HG03469 (cell line): Measurements from ENCODE around the gene DYNC2LI1.

Experiments
- ATAC-seq: cut with Tn5 transposase; IDR thresholded peaks from one replicate; pipeline ENCODE4 v1.9.1; 2021; ENCODE audit warnings: mild to moderate bottlenecking, moderate library complexity, moderate number of reproducible peaks; ENCODE audit not compliant: unreplicated experiment

Gene DYNC2LI1

DNA sequence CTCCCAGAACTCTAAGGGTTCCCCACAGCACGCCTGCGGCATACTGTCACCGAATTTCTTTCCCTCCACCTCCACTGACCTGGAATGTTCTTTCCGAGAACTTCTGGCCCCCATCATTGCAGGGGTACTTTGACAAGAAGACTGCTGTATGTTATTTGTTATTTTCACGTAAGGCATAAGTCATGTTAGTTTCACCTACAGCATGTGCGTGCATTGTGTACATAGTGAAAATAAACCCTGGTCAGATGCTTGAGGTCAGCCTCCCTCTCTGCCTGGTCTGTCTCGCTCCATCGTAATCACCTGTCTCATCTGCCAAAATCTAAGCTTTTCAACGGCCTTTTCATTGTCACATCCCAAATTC, 69.0 kb downstream of the DYNC2LI1 start:
- no peak for ATAC-seq

DNA sequence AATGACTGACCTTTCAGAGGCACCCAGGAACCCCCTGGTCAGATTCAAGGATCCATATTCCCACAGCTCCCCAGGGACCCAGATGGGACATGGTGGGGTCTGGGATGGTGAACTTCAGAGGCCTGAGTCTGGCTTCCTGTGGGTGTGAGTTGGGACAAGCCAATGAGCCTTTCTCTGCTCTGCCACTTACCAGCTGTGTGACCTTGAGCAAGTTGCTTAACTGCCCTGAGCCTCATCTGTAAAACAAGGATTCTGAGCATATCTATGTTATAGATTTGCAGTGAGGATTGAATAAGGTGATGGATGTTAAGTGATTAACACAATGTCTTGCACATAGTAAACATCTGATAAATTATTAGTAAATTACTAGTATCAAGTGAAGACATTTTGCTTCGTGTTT, 71.3 kb downstream of the DYNC2LI1 start:
- no peak for ATAC-seq

DNA sequence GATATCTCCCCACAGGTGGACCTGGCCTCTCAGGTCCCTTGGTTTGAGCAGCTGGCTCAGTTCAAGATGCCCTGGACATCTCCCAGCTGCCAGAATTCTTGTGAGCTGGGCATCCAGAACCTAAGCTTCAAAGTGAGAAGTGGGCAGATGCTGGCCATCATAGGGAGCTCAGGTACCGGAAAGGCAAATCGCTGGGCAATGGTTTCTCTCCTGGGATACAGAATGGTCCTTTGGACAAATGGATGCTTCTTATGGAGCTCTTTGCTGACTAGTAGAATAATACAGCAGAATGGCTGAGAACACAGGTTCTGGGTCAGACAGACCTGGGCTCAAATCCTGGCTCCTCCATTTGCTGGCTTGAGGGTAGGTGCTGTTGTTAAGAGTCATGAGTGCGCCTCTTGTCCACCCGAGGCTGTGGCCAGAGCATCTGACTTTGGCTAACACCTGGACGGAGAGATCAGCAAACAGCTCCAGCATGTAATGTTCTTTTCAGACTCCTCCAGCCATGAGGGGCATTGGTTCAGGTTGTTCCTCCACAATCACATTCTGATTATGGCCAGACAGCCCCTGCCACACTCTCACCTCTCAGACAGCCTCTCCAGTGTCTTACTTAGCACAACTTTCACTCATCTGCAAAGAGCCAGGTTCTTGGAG, 72.4 kb downstream of the DYNC2LI1 start:
- ATAC-seq, result no peak

DNA sequence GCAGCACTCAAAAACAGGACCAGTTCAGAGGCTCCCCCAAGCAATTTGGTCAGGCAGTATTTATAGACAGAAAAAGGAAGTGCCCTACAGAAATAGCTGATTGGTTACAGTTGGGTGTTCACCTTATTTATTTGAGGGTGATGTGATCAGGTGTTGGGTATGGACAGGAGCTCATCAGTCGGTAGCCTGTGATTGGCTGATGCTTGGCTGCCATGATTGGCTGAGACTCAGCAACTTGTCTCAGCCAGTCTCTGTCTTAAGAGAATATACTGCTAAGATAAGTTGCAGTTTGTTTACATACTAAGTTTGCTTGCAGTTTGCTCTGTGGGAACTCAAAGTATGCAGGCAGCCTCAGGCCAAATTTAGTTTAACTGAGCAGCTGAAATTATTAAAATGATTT, 74.4 kb downstream of the DYNC2LI1 start:
- ATAC-seq, result no peak

DNA sequence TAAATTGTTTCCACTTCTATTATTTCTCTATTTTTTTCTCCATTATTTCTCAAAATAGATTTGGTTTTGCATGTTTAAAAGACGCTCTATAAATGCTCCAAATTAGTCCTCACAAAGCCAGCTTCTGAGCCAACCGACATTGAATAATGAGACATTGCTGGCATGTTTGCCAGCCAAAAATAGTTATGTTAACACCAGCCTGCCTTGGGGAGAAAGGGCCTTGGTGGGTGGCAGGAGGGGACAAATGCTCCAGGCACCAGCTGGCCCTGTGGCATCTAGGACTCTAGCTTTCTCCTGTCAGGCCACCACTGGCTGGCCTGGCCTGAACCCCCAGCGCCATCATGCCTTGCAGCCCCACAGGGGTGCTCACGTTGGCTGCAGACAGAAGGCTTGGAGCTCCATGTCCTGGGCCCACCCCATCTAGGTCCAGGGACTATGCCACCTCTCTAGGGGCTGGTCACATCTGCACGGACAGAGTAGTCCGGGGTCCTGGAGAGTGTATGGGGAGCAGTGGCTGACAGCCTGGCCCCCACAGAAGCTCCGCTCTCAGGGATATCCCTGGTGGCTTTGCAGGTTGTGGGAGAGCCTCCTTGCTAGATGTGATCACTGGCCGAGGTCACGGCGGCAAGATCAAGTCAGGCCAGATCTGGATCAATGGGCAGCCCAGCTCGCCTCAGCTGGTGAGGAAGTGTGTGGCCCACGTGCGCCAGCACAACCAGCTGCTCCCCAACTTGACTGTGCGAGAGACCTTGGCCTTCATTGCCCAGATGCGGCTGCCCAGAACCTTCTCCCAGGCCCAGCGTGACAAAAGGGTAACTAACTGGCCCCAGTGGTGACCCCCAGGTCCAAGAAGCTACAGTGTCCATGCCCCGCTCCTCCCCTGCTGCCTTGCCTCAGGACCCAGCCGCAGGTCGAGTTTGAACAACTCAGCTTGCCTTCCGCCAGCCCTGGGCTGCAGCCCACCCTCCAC, 77.5 kb downstream of the DYNC2LI1 start:
- ATAC-seq, result no peak

DNA sequence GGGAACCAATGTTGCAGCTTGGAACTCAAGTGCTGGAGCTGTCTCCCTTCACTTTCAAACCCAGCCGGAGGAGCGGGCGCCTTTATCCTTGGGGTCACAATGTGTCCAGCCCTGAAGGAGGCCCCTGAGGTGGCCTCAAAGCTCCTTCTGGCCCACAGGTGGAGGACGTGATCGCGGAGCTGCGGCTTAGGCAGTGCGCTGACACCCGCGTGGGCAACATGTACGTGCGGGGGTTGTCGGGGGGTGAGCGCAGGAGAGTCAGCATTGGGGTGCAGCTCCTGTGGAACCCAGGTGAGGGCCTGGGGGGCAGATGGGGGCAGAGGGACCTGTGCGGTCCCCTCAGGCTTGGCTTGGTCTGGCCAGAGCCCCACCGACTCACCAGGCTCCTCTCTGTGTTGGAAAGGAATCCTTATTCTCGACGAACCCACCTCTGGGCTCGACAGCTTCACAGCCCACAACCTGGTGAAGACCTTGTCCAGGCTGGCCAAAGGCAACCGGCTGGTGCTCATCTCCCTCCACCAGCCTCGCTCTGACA, 78.4 kb downstream of the DYNC2LI1 start:
- ATAC-seq, result no peak

DNA sequence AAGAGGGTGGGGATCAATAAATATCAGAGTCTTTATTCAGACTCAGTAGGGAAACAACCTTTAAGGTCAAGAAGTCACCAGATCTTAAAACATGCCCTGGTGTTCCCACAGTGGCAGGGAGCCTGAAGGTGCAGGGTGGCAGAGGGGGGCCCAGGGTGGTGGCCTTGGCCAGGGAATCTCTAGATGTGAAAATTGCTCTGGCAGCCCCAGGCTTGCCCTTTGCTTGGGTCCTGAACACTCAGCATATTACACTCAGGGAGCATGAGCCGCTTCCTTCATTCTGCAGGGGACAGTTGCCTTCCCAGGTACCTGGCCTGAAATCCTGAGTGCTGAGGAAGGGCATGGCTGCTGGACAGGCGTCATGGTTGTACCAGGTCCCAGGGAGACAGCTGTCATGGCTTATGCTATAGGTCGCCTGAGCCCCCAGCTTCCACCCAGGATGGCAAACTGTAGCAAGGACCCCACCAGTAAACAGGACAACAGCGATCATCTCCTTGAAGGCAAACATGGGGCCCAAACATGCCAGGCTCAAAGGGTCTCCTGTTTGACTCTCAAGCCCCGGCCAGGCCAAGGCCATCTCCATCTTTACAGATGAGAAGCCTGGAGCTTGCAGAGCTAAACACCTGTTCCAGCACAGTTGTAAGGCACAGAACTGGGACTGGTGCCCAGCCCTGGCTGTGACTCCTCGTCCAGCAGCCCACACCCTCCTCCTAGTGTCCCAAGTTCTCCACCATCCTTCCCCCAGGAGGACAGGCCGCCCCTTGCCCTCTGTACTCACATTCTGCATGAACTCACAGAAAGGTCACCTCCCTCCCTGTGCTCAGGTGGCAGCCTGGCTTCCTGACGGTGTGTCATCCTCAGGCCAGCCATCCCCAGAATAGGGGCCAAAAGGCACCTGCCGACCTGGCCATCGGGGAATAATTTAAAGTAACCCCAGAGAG, 79.6 kb downstream of the DYNC2LI1 start:
- no peak for ATAC-seq

DNA sequence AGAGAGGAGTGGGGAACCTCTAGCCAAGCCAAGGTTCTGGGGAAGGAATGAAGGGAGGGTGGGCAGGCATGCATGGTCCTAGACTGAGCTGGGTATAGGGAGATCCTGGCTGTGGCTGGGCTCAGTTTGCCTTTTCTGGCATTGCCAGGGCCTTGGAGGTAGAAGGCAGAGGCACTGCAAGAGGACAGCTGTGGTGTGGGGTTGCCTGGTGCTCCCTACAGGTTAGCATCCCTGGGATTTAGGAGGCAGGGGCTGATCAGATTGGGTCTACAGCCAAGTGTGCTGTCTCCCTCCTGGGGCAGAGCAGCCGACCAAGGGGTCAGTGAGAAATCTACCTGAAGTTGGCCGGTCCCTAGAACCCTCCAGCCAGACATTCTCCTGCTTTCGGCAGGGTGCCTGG, 80.8 kb downstream of the DYNC2LI1 start:
- no peak for ATAC-seq

DNA sequence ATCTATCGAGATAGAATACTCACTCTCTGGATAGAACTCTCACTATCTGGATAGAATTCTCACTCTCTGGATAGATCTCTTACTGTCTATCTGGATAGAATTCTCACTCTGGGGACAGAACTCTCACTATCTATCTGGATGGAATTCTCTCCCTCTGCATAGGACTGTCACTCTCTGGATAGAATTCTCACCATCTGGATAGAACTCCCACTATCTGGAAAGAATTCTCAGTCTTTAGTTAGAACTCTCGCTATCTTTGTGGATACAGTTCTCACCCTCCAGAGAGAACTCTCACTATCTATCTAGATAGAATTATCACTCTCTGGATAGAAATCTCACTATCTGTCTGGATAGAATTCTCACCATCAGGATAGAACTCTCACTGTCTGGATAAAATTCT, 81.5 kb downstream of the DYNC2LI1 start:
- no peak for ATAC-seq
